Activated CD4-positive, alpha-beta T cell treated with anti-CD3 and anti-CD28 coated beads for 24 hours (primary cell): ENCODE results near the gene SYCP2L.
"Not testable (repeated sequence)": the region's sequence is repeated elsewhere in the genome, so short reads cannot be mapped to it uniquely, and the experiment has no call there.

Source experiments
- DNase-seq, 2 donors: peaks; one replicate each; pipeline ENCODE4 v3.0.0-alpha.2; 2020; ENCODE audit warnings: low read depth in 2 of 2

The SYCP2L gene

GRCh38 chr6:10877871-10878270 lies 9.0 kb upstream of the SYCP2L start:
- no peak for DNase-seq

GRCh38 chr6:10880366-10880765 lies 6.5 kb upstream of the SYCP2L start:
- DNase-seq: no peak

GRCh38 chr6:10882253-10882630 lies 4.6 kb upstream of the SYCP2L start:
- DNase-seq: not testable (repeated sequence)

- DNase-seq: no peak
Observed at GRCh38 chr6:10882657-10883171, 4.1 kb upstream of the SYCP2L start.

GRCh38 chr6:10883312-10884244 lies 3.3 kb upstream of the SYCP2L start:
- DNase-seq: no peak

GRCh38 chr6:10884245-10884972 lies 2.4 kb upstream of the SYCP2L start:
- no peak for DNase-seq

- DNase-seq: not testable (repeated sequence)
Observed at GRCh38 chr6:10886365-10886690, 524 bp upstream of the SYCP2L start.

- DNase-seq: no peak
Observed at GRCh38 chr6:10890151-10890550, 3.3 kb downstream of the SYCP2L start.

- no peak for DNase-seq
Observed at GRCh38 chr6:10891960-10892359, 5.1 kb downstream of the SYCP2L start.

- DNase-seq: no peak
Observed at GRCh38 chr6:10894958-10895357, 8.1 kb downstream of the SYCP2L start.

- DNase-seq: no peak
Observed at GRCh38 chr6:10896691-10897090, 9.8 kb downstream of the SYCP2L start.

GRCh38 chr6:10901770-10902169 lies 14.9 kb downstream of the SYCP2L start:
- no peak for DNase-seq

- no peak for DNase-seq
Observed at GRCh38 chr6:10904015-10904414, 17.2 kb downstream of the SYCP2L start.

- DNase-seq: no peak
Observed at GRCh38 chr6:10908228-10908627, 21.4 kb downstream of the SYCP2L start.

- not testable (repeated sequence) for DNase-seq
Observed at GRCh38 chr6:10919520-10919919, 32.7 kb downstream of the SYCP2L start.

- DNase-seq: no peak
Observed at GRCh38 chr6:10933126-10933525, 46.3 kb downstream of the SYCP2L start.

GRCh38 chr6:10939840-10940239 lies 53.0 kb downstream of the SYCP2L start:
- DNase-seq: no peak

GRCh38 chr6:10945845-10946244 lies 59.0 kb downstream of the SYCP2L start:
- DNase-seq: no peak

- DNase-seq: no peak
Observed at GRCh38 chr6:10947966-10948365, 61.1 kb downstream of the SYCP2L start.

- no peak for DNase-seq
Observed at GRCh38 chr6:10949579-10950490, 63.0 kb downstream of the SYCP2L start.

- no peak for DNase-seq
Observed at GRCh38 chr6:10951675-10952282, 64.9 kb downstream of the SYCP2L start.
